ENCODE results near the gene MAN1C1. TPM values are rescaled to one million over a fixed set of nuclear protein-coding genes. Genes with fewer than 3 reads are reported as not detected.

Gene MAN1C1
- total and polyA plus RNA-seq, 9 donors: 5.2 to 17.4 (median 12.2) TPM

- no peaks in the 10 kb centered on the region for H3K27me3 ChIP-seq (ENCODE audit: control insufficient read depth, insufficient read depth, low read length)
- peaks cover 42% of the 10 kb centered on the region for H3K4me1 ChIP-seq (ENCODE audit: control insufficient read depth, insufficient read depth, low read length)
- H3K4me3 ChIP-seq (ENCODE audit: low read length): no peak overlapping the region
- DNase-seq: no peak
- peaks cover 9% of the 10 kb centered on the region for H3K36me3 ChIP-seq (ENCODE audit: control insufficient read depth, insufficient read depth, low read length)
- 90% methylated on average over 17 of the region's 22 CpGs for WGBS (ENCODE audit: insufficient coverage)
- H3K27ac ChIP-seq (ENCODE audit: low read length): no peak overlapping the region
- no peaks in the 10 kb centered on the region for H3K9me3 ChIP-seq (replicated peaks; ENCODE audit: control insufficient read depth, low read depth, low read length)
Measured at GRCh38 chr1:25746299-25747045, 129.9 kb downstream of the MAN1C1 start.

GRCh38 chr1:25747046-25747719, 130.6 kb downstream of the MAN1C1 start:
- Histone ChIP-seq H3K9me3 (replicated peaks; ENCODE audit: control insufficient read depth, low read depth, low read length) (no peaks in the 10 kb centered on the region), H3K27me3 (ENCODE audit: control insufficient read depth, insufficient read depth, low read length) (no peaks in the 10 kb centered on the region), H3K36me3 (ENCODE audit: control insufficient read depth, insufficient read depth, low read length) (peaks cover 9% of the 10 kb centered on the region), H3K4me1 (ENCODE audit: control insufficient read depth, insufficient read depth, low read length) (peaks cover 37% of the 10 kb centered on the region), H3K4me3 (ENCODE audit: low read length) (no peak overlapping the region), H3K27ac (ENCODE audit: low read length) (no peak overlapping the region)
- no peak for DNase-seq
- WGBS (ENCODE audit: insufficient coverage): 64% methylated on average over 9 of the region's 12 CpGs

GRCh38 chr1:25748531-25749205, 132.1 kb downstream of the MAN1C1 start:
- H3K4me1 ChIP-seq (ENCODE audit: control insufficient read depth, insufficient read depth, low read length): peaks cover 29% of the 10 kb centered on the region
- H3K27ac ChIP-seq (ENCODE audit: low read length): no peak overlapping the region
- H3K4me3 ChIP-seq (ENCODE audit: low read length): no peak overlapping the region
- WGBS (ENCODE audit: insufficient coverage): 81% methylated on average over 6 of the region's 8 CpGs
- H3K9me3 ChIP-seq (replicated peaks; ENCODE audit: control insufficient read depth, low read depth, low read length): no peaks in the 10 kb centered on the region
- H3K36me3 ChIP-seq (ENCODE audit: control insufficient read depth, insufficient read depth, low read length): peaks cover 9% of the 10 kb centered on the region
- DNase-seq: no peak
- H3K27me3 ChIP-seq (ENCODE audit: control insufficient read depth, insufficient read depth, low read length): no peaks in the 10 kb centered on the region

- H3K4me1 ChIP-seq (ENCODE audit: control insufficient read depth, insufficient read depth, low read length): peaks cover 37% of the 10 kb centered on the region
- no peak overlapping the region for H3K4me3 ChIP-seq (ENCODE audit: low read length)
- WGBS (ENCODE audit: insufficient coverage): 83% methylated on average over 6 of the region's 6 CpGs
- no peaks in the 10 kb centered on the region for H3K27me3 ChIP-seq (ENCODE audit: control insufficient read depth, insufficient read depth, low read length)
- no peak for DNase-seq
- H3K27ac ChIP-seq (ENCODE audit: low read length): no peak overlapping the region
- no peaks in the 10 kb centered on the region for H3K9me3 ChIP-seq (replicated peaks; ENCODE audit: control insufficient read depth, low read depth, low read length)
- peaks cover 9% of the 10 kb centered on the region for H3K36me3 ChIP-seq (ENCODE audit: control insufficient read depth, insufficient read depth, low read length)
Measured at GRCh38 chr1:25750923-25751605, 134.5 kb downstream of the MAN1C1 start.

GRCh38 chr1:25754470-25755181, 138.0 kb downstream of the MAN1C1 start:
- Histone ChIP-seq H3K9me3 (replicated peaks; ENCODE audit: control insufficient read depth, low read depth, low read length) (no peaks in the 10 kb centered on the region), H3K4me3 (ENCODE audit: low read length) (no peak overlapping the region), H3K27ac (ENCODE audit: low read length) (peak overlapping the region; percentile 54), H3K4me1 (ENCODE audit: control insufficient read depth, insufficient read depth, low read length) (peaks cover 45% of the 10 kb centered on the region), H3K36me3 (ENCODE audit: control insufficient read depth, insufficient read depth, low read length) (peaks cover 3% of the 10 kb centered on the region), H3K27me3 (ENCODE audit: control insufficient read depth, insufficient read depth, low read length) (no peaks in the 10 kb centered on the region)
- DNase-seq: peak; percentile 83
- 47% methylated on average over 15 of the region's 17 CpGs for WGBS (ENCODE audit: insufficient coverage)

- WGBS (ENCODE audit: insufficient coverage): 98% methylated on average over 5 of the region's 7 CpGs
- H3K27me3 ChIP-seq (ENCODE audit: control insufficient read depth, insufficient read depth, low read length): no peaks in the 10 kb centered on the region
Measured at GRCh38 chr1:25755475-25756125, 139.0 kb downstream of the MAN1C1 start.

GRCh38 chr1:25756215-25756614, 139.6 kb downstream of the MAN1C1 start:
- no peaks in the 10 kb centered on the region for H3K27me3 ChIP-seq (ENCODE audit: control insufficient read depth, insufficient read depth, low read length)
- H3K9me3 ChIP-seq (replicated peaks; ENCODE audit: control insufficient read depth, low read depth, low read length): no peaks in the 10 kb centered on the region
- no peaks in the 10 kb centered on the region for H3K36me3 ChIP-seq (ENCODE audit: control insufficient read depth, insufficient read depth, low read length)
- H3K27ac ChIP-seq (ENCODE audit: low read length): no peak overlapping the region
- no peak for DNase-seq
- no peak overlapping the region for H3K4me3 ChIP-seq (ENCODE audit: low read length)
- WGBS (ENCODE audit: insufficient coverage): no CpG with 5 or more reads among the region's 3 CpGs
- peaks cover 45% of the 10 kb centered on the region for H3K4me1 ChIP-seq (ENCODE audit: control insufficient read depth, insufficient read depth, low read length)

More at GRCh38 chr1:25755475-25756125, 139.0 kb downstream of the MAN1C1 start:
- H3K4me3 ChIP-seq (ENCODE audit: low read length): no peak overlapping the region
- peaks cover 45% of the 10 kb centered on the region for H3K4me1 ChIP-seq (ENCODE audit: control insufficient read depth, insufficient read depth, low read length)
- H3K9me3 ChIP-seq (replicated peaks; ENCODE audit: control insufficient read depth, low read depth, low read length): no peaks in the 10 kb centered on the region
- no peak for DNase-seq
- no peaks in the 10 kb centered on the region for H3K36me3 ChIP-seq (ENCODE audit: control insufficient read depth, insufficient read depth, low read length)
- H3K27ac ChIP-seq (ENCODE audit: low read length): peak overlapping the region; percentile 54

GRCh38 chr1:25757151-25757845, 140.7 kb downstream of the MAN1C1 start:
- Histone ChIP-seq H3K4me1 (ENCODE audit: control insufficient read depth, insufficient read depth, low read length) (peaks cover 45% of the 10 kb centered on the region), H3K27ac (ENCODE audit: low read length) (no peak overlapping the region), H3K4me3 (ENCODE audit: low read length) (no peak overlapping the region), H3K27me3 (ENCODE audit: control insufficient read depth, insufficient read depth, low read length) (no peaks in the 10 kb centered on the region), H3K9me3 (replicated peaks; ENCODE audit: control insufficient read depth, low read depth, low read length) (no peaks in the 10 kb centered on the region), H3K36me3 (ENCODE audit: control insufficient read depth, insufficient read depth, low read length) (no peaks in the 10 kb centered on the region)
- WGBS (ENCODE audit: insufficient coverage): 74% methylated on average over 9 of the region's 12 CpGs
- DNase-seq: no peak

- H3K4me3 ChIP-seq (ENCODE audit: low read length): no peak overlapping the region
- WGBS (ENCODE audit: insufficient coverage): 30% methylated on average over 3 of the region's 5 CpGs
- no peaks in the 10 kb centered on the region for H3K9me3 ChIP-seq (replicated peaks; ENCODE audit: control insufficient read depth, low read depth, low read length)
- H3K27ac ChIP-seq (ENCODE audit: low read length): no peak overlapping the region
- H3K4me1 ChIP-seq (ENCODE audit: control insufficient read depth, insufficient read depth, low read length): peaks cover 45% of the 10 kb centered on the region
- H3K27me3 ChIP-seq (ENCODE audit: control insufficient read depth, insufficient read depth, low read length): no peaks in the 10 kb centered on the region
- DNase-seq: no peak
- H3K36me3 ChIP-seq (ENCODE audit: control insufficient read depth, insufficient read depth, low read length): no peaks in the 10 kb centered on the region
Measured at GRCh38 chr1:25757846-25758185, 141.2 kb downstream of the MAN1C1 start.
